CD4-positive, alpha-beta T cell treated with Interleukin-17A for 1 hour (primary cell): ENCODE results near the gene LY6G6F.
"Not testable (repeated sequence)": the region's sequence is repeated elsewhere in the genome, so short reads cannot be mapped to it uniquely, and the experiment has no call there.

Experiments
- DNase-seq: peaks from one replicate; pipeline ENCODE4 v3.0.0-alpha.2; 2020

The LY6G6F gene

DNA sequence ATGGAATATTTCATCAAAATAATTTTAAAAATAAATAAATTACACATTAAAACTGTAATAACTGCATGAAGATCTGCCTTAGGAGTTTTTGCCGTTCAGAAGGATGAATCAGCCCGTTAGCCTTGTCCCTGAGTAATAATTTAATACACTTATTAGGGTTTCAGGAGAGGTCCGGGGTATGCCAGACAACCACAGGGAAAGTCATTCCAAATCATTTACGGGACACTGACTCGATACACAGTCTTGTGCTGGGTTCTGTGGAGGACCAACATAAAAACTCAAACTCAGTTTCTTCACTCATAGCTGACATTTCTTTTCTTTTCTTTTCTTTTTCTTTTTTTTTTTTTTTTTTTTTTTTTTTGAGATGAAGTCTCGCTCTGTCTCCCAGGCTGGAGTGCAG, 735 bp upstream of the LY6G6F start:
- no peak for DNase-seq

DNA sequence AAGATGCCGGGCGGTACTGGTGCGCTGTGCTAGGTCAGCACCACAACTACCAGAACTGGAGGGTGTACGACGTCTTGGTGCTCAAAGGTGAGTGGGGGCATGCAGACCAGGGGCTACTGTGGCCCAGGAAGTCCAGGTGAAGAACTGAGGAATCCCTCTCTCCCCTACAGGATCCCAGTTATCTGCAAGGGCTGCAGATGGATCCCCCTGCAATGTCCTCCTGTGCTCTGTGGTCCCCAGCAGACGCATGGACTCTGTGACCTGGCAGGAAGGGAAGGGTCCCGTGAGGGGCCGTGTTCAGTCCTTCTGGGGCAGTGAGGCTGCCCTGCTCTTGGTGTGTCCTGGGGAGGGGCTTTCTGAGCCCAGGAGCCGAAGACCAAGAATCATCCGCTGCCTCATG, 1.0 kb downstream of the LY6G6F start:
- no peak for DNase-seq

- DNase-seq: no peak
Measured at GRCh38 chr6:31708224-31708623, 1.6 kb downstream of the LY6G6F start.

DNA sequence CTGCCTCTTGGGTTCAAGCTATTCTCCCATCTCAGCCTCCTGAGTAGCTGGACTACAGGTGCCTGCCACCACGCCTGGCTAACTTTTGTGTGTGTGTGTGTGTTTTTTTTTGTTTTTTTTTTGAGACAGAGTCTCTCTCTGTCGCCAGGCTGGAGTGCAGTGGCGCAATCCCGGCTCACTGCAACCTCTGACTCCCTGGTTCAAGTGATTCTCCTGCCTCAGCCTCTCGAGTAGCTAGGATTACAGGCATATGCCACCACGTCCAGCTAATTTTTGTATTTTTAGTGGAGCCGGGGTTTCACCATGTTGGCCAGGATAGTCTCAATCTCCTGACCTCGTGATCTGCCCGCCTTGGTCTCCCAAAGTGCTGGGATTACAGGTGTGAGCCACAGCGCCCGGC, 2.5 kb downstream of the LY6G6F start:
- DNase-seq: not testable (repeated sequence)

GRCh38 chr6:31710523-31711219, 4.0 kb downstream of the LY6G6F start:
- no peak for DNase-seq

GRCh38 chr6:31711233-31711632, 4.6 kb downstream of the LY6G6F start:
- DNase-seq: no peak

GRCh38 chr6:31712296-31712695, 5.6 kb downstream of the LY6G6F start:
- DNase-seq: peak; percentile 32

GRCh38 chr6:31713465-31713864, 6.8 kb downstream of the LY6G6F start:
- DNase-seq: no peak

GRCh38 chr6:31713991-31714684, 7.5 kb downstream of the LY6G6F start:
- no peak for DNase-seq

- DNase-seq: no peak
Measured at GRCh38 chr6:31715022-31715958, 8.6 kb downstream of the LY6G6F start, which contains the start of gene LY6G6D. Gene LY6G6D (plus strand): TSS chr6:31715348. CDS start chr6:31715356, 8 bp downstream.

GRCh38 chr6:31717499-31718222, 11.0 kb downstream of the LY6G6F start:
- DNase-seq: no peak

DNA sequence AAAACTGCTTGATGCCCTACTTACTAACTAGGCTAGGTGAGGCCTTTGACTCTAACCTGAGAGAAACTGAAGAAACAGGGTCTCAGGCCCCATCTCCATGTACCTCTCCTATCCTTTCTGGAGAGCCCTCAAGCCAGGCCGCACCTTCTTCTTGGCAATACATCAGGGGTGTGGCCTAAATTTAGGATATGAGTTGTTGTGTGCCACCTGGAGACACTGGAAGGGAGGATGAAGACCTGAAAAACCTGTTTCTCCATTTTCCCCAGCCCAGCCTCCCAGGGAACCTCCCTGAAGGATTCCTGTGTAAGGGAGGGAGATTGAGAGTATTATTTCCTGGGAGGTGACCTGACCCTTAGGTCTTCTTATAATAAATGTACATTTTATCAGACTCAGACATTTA, 11.6 kb downstream of the LY6G6F start:
- DNase-seq: no peak

DNA sequence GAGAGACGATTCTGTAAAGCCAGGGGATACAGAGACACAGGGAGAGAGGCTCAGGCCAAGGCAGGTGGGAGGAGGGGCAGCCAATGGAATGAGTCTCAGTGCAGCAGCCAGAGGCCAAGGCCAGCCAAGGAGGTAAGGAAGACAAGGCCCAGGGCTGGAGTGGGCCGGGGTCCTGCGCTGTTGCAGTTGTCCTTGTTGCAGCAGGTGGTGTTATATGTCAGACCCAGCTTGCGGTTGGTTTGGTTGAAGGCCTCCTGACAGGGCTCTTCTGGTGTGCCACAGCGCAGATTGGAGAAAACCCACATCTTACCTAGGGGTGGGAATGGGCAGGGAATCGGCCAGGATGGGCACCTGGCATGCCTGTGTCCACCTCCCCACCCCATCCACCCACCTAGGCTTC, 12.3 kb downstream of the LY6G6F start:
- DNase-seq: no peak

- no peak for DNase-seq
Measured at GRCh38 chr6:31720196-31720770, 13.6 kb downstream of the LY6G6F start.

DNA sequence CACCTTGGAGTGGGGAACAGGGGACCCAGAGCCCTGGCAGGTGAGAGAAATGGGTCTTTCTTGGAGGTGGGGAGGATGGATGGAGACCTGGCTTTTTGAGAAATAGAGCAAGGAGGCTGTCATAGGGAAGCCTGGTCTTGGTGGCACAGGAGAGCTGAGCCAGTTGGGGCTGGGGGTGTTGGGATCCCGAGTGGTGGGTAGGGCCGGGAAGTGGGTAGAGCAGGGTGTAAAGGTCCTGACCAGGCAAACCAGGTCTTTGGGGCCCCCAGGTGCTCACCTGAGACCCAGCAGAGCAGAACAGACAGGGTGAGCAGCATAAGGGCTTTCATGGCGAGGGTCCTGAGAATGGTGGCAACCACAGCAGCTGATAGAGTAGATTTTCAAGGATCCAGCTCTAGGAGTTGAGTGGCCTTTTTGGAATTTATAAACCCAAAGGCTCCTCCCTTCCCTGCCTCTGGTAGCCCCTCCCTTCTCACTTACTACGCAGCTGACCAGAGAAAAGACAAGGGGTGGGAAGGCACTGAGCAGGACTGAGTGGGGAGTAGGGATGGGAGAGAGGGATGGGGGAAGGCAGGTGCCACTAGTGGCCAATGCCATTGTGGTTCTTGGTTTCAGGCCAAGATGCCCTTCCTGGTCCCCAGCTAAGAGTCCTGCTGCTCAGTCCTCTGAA, 14.8 kb downstream of the LY6G6F start, which contains the start of gene LY6G6C:
Gene LY6G6C (minus strand): TSS at position 396 of the 670 bp plus-strand sequence. CDS start 67 bp downstream, at position 329.
- no peak for DNase-seq

DNA sequence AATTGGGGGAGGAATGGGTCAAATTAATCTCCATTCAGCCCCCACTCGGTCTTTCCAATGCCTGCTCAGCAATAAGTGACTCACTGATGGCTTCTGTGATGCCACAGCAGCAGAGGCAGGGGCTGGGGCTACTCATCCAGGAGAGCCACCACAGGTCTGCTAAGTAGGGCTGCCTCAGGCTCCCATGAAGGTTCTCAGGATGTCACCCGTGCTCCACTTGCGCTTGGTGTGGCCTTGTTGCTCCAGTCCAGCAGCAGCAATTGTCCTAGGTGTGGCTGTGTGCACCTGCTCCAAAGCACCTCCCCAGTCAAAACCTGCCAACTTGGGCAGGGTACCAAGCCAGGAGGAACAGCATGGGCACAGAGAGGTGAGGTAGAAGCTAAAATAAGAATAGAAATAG, 15.5 kb downstream of the LY6G6F start:
- DNase-seq: no peak

DNA sequence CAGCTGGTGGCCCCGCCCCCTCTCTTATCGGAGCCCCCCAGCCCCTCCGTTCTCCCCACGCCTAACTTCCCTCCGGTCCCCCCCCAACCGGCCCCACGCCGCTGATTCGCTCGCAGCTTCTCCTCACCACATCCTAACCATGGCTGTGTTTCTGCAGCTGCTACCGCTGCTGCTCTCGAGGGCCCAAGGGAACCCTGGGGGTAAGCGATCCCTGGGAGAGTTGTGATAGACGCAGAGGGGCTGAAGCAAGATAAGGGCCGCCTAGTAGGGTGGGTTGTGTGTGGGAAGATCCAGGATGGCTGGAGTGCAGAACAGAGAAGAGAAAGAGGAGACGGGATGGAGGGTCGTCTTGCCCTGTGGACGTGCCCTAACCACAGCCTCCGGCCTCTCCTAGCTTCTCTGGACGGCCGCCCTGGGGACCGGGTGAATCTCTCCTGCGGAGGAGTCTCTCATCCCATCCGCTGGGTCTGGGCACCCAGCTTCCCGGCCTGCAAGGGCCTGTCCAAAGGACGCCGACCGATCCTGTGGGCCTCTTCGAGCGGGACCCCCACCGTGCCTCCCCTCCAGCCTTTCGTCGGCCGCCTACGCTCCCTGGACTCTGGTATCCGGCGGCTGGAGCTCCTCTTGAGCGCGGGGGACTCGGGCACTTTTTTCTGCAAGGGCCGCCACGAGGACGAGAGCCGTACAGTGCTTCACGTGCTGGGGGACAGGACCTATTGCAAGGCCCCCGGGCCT, 16.7 kb downstream of the LY6G6F start, which contains the start of gene MPIG6B:
Gene MPIG6B (plus strand): TSS at position 129 of the 735 bp plus-strand sequence. CDS start 11 bp downstream, at position 140.
- DNase-seq: no peak

DNA sequence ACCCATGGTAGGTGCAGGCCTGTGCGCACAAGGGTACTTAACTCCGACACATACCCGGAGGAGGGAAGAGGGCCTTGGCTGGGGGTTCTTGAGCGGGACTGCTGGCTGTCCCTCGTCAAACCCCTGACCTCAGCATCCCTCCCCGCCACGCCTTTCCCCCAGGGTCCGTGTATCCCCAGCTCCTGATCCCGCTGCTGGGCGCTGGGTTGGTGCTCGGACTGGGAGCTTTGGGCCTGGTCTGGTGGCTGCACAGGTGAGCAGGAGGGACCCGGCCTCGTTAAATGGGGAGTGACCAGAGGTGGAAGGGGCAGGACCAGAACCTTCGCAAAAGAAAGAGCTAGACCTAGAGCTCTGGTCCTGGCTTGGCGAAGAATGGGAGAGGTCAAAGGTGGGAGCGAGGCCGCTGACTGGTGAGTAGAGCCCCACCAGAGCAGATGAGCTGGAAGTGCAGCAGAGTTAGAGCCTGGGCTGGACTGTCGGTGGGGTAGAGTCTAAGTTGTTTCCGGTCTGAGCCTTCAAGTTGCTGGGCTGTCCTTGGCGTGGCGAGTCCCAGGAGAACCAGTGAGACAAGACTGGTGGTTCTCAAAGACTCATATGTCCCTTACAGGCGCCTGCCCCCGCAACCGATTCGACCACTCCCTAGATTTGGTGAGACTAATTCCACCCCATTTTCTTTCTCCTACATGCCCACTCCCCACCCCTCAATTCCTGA, 17.5 kb downstream of the LY6G6F start:
- DNase-seq: no peak

DNA sequence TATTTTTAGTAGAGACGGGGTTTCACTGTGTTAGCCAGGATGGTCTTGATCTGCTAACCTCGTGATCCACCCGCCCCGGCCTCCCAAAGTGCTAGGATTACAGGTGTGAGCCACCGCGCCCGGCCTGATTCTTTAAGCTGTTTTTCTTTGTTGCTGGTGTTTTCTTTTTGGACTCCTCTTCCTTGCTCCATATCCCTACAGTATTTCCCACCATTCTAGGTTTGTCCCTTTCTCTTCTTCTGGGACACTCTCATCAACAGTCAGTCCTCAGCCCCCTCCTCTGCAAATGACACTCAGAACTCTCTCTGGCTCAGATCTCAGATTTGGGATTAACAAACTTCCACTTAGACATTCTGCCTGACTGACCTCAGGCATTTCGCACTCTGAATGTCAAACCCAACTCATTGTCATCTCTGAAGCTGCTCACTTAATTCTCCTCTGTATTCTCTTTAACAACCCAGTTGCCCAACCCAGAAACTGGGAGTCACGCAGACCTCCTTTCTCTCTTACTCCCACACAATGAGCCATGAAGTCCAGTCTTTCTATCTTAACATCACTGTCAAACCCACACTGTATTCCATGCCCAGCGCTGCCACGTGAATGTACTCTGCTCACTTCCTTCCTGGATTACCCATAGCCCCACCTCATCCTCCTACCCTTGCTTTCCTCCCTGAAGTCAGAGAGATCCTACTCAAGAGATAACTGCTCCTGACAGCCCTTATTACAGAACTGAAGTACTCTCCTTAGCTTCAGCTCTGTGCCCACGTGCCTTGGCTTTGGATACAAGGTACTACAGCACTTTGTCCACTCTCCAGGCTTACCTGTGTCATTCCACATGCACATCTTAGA, 19.1 kb downstream of the LY6G6F start:
- DNase-seq: no peak
